MM.1S (cell line): ENCODE measurements around the gene ELMO1.

Experiments
- CTCF ChIP-seq: fragments of 300-600 bp; sonication (generic); IDR thresholded peaks from 2 replicates; pipeline ENCODE4 v1.5.1; 2016; ENCODE audit warnings: antibody characterized with exemption, low read length, mixed read lengths
- EZH2 ChIP-seq: fragments of 300-600 bp; sonication (generic); optimal IDR thresholded peaks from 2 replicates; pipeline ENCODE3; 2017; ENCODE audit warnings: low read depth, mild to moderate bottlenecking, antibody characterized with exemption, low read length, mixed read lengths
- EZH2phosphoT487 ChIP-seq: fragments of 300-600 bp; sonication (generic); IDR thresholded peaks from 2 replicates; pipeline ENCODE4 v1.6.1; 2018; ENCODE audit warnings: antibody characterized with exemption, low read length

- TF ChIP-seq CTCF: peak; percentile 97
- no peak for TF ChIP-seq EZH2
- TF ChIP-seq EZH2phosphoT487: no peak
Observed at GRCh38 chr7:37352974-37353948, 95.4 kb downstream of the ELMO1 start.
